GM23338 (cell line): Measurements from ENCODE around the gene LYRM2.

ENCODE experiments used
- CTCF ChIP-seq, 2 experiments: fragments of 200-600 bp in 1 of 2; sonication (generic) in 1 of 2; conservative IDR thresholded peaks; 2 replicates each; pipeline versions ENCODE4 v1.5.1 to v1.6.1; 2016 to 2017; ENCODE audit warnings: antibody characterized with exemption in 2 of 2, low read depth in 2 of 2, mild to moderate bottlenecking in 2 of 2, moderate library complexity in 1 of 2
- EZH2 ChIP-seq: fragments of 200-600 bp; sonication (generic); IDR thresholded peaks from one replicate; pipeline ENCODE4 v1.8.0; 2017; ENCODE audit warnings: antibody characterized with exemption, mild to moderate bottlenecking, low read depth; ENCODE audit not compliant: unreplicated experiment

- TF ChIP-seq EZH2 (no peak), CTCF (conservative IDR thresholded peaks at IDR 0.05; ENCODE audit: low read depth in 2 of 2) (no peak)
These were observed 11.1 kb upstream of the LYRM2 start for GRCh38 chr6:89649682-89650081.
